ENCODE results near the gene UCN. TPM values are rescaled to one million over a fixed set of nuclear protein-coding genes. Genes with fewer than 3 reads are reported as not detected.

Gene UCN
- total RNA-seq, 1 donor from 2014 or later, result 1.2 TPM

DNA sequence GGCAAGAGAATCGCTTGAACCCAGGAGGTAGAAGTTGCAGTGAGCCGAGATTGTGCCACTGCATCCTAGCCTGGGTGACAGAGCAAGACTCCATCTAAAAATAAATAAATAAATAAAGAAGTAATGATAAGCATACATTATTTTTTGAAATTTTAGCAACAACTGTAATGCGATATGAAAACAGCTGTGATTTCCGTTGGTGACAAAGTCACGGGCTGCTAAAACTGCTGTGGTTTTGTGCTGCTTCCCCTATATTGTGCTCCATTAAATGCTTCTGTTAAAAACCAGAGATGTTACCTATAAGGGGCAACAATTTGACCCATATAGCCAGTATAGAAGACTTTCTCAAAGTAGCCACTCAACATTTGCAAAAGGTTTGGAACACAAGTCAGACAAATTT lies 17.7 kb downstream of the UCN start:
- Mint-ChIP-seq H3K4me3 (ENCODE audit: unreplicated experiment) (no peak overlapping the region), H3K36me3 (ENCODE audit: low read depth) (no peaks in the 10 kb centered on the region), H3K27ac (ENCODE audit: unreplicated experiment) (no peak overlapping the region), H3K27me3 (ENCODE audit: low read depth) (peaks cover 31% of the 10 kb centered on the region), H3K9me3 (ENCODE audit: low read depth) (no peaks in the 10 kb centered on the region), H3K4me1 (ENCODE audit: low read depth) (peaks cover 15% of the 10 kb centered on the region)
- DNase-seq (ENCODE audit: low spot score), result no peak
- TF ChIP-seq, protein P1, sequence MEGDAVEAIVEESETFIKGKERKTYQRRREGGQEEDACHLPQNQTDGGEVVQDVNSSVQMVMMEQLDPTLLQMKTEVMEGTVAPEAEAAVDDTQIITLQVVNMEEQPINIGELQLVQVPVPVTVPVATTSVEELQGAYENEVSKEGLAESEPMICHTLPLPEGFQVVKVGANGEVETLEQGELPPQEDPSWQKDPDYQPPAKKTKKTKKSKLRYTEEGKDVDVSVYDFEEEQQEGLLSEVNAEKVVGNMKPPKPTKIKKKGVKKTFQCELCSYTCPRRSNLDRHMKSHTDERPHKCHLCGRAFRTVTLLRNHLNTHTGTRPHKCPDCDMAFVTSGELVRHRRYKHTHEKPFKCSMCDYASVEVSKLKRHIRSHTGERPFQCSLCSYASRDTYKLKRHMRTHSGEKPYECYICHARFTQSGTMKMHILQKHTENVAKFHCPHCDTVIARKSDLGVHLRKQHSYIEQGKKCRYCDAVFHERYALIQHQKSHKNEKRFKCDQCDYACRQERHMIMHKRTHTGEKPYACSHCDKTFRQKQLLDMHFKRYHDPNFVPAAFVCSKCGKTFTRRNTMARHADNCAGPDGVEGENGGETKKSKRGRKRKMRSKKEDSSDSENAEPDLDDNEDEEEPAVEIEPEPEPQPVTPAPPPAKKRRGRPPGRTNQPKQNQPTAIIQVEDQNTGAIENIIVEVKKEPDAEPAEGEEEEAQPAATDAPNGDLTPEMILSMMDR (IDR thresholded peaks at IDR 0.05), result no peak

DNA sequence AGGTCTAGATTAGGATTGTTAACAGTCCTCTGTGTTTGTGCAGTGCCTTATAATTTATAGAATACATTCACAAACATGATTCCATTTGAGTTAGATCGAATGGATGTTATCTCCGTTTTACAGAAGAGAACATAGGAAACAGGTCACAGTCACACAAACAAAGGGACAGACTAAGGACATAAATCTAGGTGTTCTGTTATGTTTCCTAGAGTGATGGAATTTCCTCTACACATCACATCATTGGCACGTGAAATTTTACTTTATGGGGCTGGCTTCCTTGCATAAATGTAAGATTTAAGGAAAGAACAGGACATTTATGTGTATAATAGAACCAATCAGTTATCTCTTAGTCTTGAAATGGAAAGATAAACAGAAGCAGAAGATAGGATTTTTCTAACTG lies 19.6 kb downstream of the UCN start:
- TF ChIP-seq, protein P1 (IDR thresholded peaks at IDR 0.05), result no peak
- H3K9me3 Mint-ChIP-seq (ENCODE audit: low read depth), result no peaks in the 10 kb centered on the region
- no peak for DNase-seq (ENCODE audit: low spot score)
- H3K27ac Mint-ChIP-seq (ENCODE audit: unreplicated experiment), result no peak overlapping the region
- peaks cover 41% of the 10 kb centered on the region for H3K27me3 Mint-ChIP-seq (ENCODE audit: low read depth)
- H3K4me3 Mint-ChIP-seq (ENCODE audit: unreplicated experiment), result no peak overlapping the region
- H3K4me1 Mint-ChIP-seq (ENCODE audit: low read depth), result peaks cover 8% of the 10 kb centered on the region
- H3K36me3 Mint-ChIP-seq (ENCODE audit: low read depth), result no peaks in the 10 kb centered on the region

DNA sequence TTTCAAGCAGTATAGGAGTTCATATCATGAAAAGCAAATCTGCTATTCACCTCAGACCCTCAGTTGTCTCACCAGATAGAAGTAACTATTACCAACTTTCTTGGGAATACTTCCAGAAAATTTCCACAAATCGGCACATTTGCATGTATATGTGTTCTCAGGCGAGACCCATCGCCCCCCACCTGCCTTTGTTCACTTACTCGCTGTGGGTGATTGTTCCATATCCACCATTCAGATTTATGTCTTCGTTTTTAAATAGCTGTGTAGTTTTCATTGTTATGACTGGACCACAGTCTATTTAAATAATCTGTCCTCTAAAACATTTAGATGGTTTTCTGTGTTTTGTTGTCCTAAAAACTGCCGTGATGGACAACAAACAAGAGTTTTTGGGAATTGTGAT lies 22.8 kb downstream of the UCN start:
- H3K27me3 Mint-ChIP-seq (ENCODE audit: low read depth), result peaks cover 33% of the 10 kb centered on the region
- no peaks in the 10 kb centered on the region for H3K36me3 Mint-ChIP-seq (ENCODE audit: low read depth)
- H3K4me1 Mint-ChIP-seq (ENCODE audit: low read depth), result peaks cover 23% of the 10 kb centered on the region
- no peak overlapping the region for H3K4me3 Mint-ChIP-seq (ENCODE audit: unreplicated experiment)
- DNase-seq (ENCODE audit: low spot score), result no peak
- H3K9me3 Mint-ChIP-seq (ENCODE audit: low read depth), result no peaks in the 10 kb centered on the region
- no peak overlapping the region for H3K27ac Mint-ChIP-seq (ENCODE audit: unreplicated experiment)
- TF ChIP-seq, protein P1 (IDR thresholded peaks at IDR 0.05), result no peak

DNA sequence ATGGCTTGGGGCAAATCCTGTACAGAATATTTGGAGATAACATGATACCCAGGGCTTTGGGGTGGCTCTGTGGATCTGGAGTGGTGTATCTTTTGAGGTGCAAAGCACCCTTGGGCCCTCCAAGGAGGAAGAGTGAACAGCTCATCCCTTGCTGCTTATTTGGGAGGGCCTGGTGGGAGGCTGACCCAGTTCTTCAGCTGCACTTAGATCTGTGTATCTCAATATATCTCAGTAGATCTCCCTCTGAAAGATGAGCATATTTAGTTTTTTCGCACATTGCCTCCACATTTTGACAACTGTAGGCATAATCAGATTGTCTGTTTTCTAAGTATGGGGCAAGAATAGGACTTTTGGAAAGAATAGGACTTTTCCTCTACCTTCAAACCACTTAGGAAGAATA lies 23.2 kb downstream of the UCN start:
- Mint-ChIP-seq H3K9me3 (ENCODE audit: low read depth) (no peaks in the 10 kb centered on the region), H3K27ac (ENCODE audit: unreplicated experiment) (no peak overlapping the region), H3K36me3 (ENCODE audit: low read depth) (no peaks in the 10 kb centered on the region), H3K27me3 (ENCODE audit: low read depth) (peaks cover 33% of the 10 kb centered on the region), H3K4me3 (ENCODE audit: unreplicated experiment) (no peak overlapping the region), H3K4me1 (ENCODE audit: low read depth) (peaks cover 24% of the 10 kb centered on the region)
- DNase-seq (ENCODE audit: low spot score), result no peak
- TF ChIP-seq, protein P1 (IDR thresholded peaks at IDR 0.05), result no peak

DNA sequence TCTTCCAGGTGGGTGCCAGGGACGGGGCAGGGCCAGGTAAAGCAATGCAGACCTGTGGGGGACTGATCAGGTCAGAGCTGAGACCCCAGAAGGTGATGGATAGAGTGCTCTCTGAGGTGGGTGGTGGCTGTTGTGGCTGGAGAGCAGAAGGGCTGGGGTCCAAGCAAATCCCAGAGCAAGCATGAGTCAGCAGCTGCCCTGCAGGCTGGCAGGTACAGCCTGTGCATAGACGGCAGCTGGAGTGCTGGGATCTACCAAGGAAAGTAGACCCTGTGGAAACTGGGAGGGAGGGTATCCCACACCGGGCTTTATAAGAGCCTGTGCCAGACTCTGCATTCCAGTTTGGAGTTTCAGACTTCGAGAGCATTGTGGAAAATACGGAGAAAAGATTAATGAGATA lies 25.4 kb downstream of the UCN start:
- Mint-ChIP-seq H3K9me3 (ENCODE audit: low read depth) (no peaks in the 10 kb centered on the region), H3K4me3 (ENCODE audit: unreplicated experiment) (no peak overlapping the region), H3K4me1 (ENCODE audit: low read depth) (peaks cover 28% of the 10 kb centered on the region), H3K36me3 (ENCODE audit: low read depth) (no peaks in the 10 kb centered on the region), H3K27ac (ENCODE audit: unreplicated experiment) (no peak overlapping the region), H3K27me3 (ENCODE audit: low read depth) (peaks cover 35% of the 10 kb centered on the region)
- no peak for DNase-seq (ENCODE audit: low spot score)
- TF ChIP-seq, protein P1 (IDR thresholded peaks at IDR 0.05), result no peak

All from chondrocyte (in vitro differentiated cells).